RWPE2 (cell line): ENCODE data around the gene DRD3.

Source experiments
- ATAC-seq: fragments of 200-7000 bp; cut with Tn5 transposase; 3 replicates; pipeline ENCODE4 v1.9.1; 2021; ENCODE audit warnings: low read depth
- DNase-seq: peaks from one replicate; pipeline ENCODE4 v3.0.0-alpha.2; 2020; ENCODE audit warnings: low spot score
- H3K27ac ChIP-seq: fragments of 450-650 bp; 2 replicates; pipeline ENCODE4 v1.5.1; 2017; ENCODE audit warnings: mild to moderate bottlenecking; ENCODE audit not compliant: poor library complexity, severe bottlenecking
- H3K27me3 ChIP-seq: fragments of 250-450 bp; sonication (Bioruptor Pico); 2 replicates; pipeline ENCODE4 v1.5.1; 2021; ENCODE audit warnings: mild to moderate bottlenecking, moderate library complexity; ENCODE audit not compliant: insufficient read depth, poor library complexity, severe bottlenecking
- H3K36me3 ChIP-seq: fragments of 250-450 bp; sonication (Bioruptor Pico); 2 replicates; pipeline ENCODE4 v1.5.1; 2020; ENCODE audit warnings: low read depth, mild to moderate bottlenecking, moderate library complexity
- H3K4me1 ChIP-seq: fragments of 250-450 bp; sonication (Bioruptor Pico); 2 replicates; pipeline ENCODE4 v1.5.1; 2021; ENCODE audit warnings: mild to moderate bottlenecking, moderate library complexity; ENCODE audit not compliant: insufficient read depth, poor library complexity, severe bottlenecking
- H3K4me3 ChIP-seq: fragments of 250-450 bp; sonication (Bioruptor Pico); 2 replicates; pipeline ENCODE4 v1.5.1; 2021; ENCODE audit warnings: mild to moderate bottlenecking, moderate library complexity; ENCODE audit not compliant: severe bottlenecking
- H3K9me3 ChIP-seq: fragments of 250-450 bp; sonication (Bioruptor Pico); 2 replicates; pipeline ENCODE4 v1.5.1; 2021; ENCODE audit warnings: mild to moderate bottlenecking, moderate library complexity; ENCODE audit not compliant: severe bottlenecking
- TF ChIP-seq, protein P1 (sequence below): fragments of 450-650 bp; IDR thresholded peaks from one replicate; pipeline ENCODE4 v1.5.1; 2017; ENCODE audit warnings: mild to moderate bottlenecking, moderate library complexity; ENCODE audit not compliant: poor library complexity, severe bottlenecking

DRD3 gene

DNA sequence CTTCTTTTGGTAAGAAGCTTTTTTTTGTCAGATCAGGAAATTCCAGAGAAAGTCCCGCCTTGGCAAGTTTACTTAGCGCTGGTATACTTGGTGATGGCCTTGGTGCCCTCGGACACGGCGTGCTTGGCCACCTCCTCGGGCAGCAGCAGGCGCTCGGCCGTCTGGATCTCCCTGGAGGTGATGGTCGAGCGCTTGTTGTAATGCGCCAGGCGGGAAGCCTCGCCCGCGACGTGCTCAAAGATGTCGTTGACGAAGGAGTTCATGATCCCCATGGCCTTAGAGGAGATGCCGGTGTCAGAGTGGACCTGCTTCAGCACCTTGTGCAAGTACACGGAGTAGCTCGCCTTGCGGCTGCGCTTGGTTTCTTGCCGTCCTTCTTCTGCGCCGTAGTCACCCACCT, 75.7 kb downstream of the DRD3 start:
- Histone ChIP-seq H3K4me1 (no peaks in the 10 kb centered on the region), H3K9me3 (no peaks in the 10 kb centered on the region), H3K36me3 (no peaks in the 10 kb centered on the region), H3K27ac (no peak overlapping the region), H3K4me3 (no peak overlapping the region), H3K27me3 (no peaks in the 10 kb centered on the region)
- TF ChIP-seq, protein P1, sequence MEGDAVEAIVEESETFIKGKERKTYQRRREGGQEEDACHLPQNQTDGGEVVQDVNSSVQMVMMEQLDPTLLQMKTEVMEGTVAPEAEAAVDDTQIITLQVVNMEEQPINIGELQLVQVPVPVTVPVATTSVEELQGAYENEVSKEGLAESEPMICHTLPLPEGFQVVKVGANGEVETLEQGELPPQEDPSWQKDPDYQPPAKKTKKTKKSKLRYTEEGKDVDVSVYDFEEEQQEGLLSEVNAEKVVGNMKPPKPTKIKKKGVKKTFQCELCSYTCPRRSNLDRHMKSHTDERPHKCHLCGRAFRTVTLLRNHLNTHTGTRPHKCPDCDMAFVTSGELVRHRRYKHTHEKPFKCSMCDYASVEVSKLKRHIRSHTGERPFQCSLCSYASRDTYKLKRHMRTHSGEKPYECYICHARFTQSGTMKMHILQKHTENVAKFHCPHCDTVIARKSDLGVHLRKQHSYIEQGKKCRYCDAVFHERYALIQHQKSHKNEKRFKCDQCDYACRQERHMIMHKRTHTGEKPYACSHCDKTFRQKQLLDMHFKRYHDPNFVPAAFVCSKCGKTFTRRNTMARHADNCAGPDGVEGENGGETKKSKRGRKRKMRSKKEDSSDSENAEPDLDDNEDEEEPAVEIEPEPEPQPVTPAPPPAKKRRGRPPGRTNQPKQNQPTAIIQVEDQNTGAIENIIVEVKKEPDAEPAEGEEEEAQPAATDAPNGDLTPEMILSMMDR, result no peak
- ATAC-seq (no peak), DNase-seq (no peak)

GRCh38 chr3:114101101-114101500, 77.8 kb downstream of the DRD3 start:
- Histone ChIP-seq H3K36me3 (no peaks in the 10 kb centered on the region), H3K27ac (no peak overlapping the region), H3K4me1 (no peaks in the 10 kb centered on the region), H3K4me3 (no peak overlapping the region), H3K9me3 (no peaks in the 10 kb centered on the region), H3K27me3 (no peaks in the 10 kb centered on the region)
- no peak for DNase-seq
- TF ChIP-seq, protein P1, result no peak
- ATAC-seq, result no peak

GRCh38 chr3:114095796-114096195, 83.1 kb downstream of the DRD3 start:
- no peak for ATAC-seq
- no peak overlapping the region for H3K4me3 ChIP-seq
- H3K27me3 ChIP-seq, result no peaks in the 10 kb centered on the region
- H3K36me3 ChIP-seq, result no peaks in the 10 kb centered on the region
- DNase-seq, result no peak
- no peak overlapping the region for H3K27ac ChIP-seq
- H3K9me3 ChIP-seq, result no peaks in the 10 kb centered on the region
- TF ChIP-seq, protein P1, result no peak
- H3K4me1 ChIP-seq, result no peaks in the 10 kb centered on the region

DNA sequence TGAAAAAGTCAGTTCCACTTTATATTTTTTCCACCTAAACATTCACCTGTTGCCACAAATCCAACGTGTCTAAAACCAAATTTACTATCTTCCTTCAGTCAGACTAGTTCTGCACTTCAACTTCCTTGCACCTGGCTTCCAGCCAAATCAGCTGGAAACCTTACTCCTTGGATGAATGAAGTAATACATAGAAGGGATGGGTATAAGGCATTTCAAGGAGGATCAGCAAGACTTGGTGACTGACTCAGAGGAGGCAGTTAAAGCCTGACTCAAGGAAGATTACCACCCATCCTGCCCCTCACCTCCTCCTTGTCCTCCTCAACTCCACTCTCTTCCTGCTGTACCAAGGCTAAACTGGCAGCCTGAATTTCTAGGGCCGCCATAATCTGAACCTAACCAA, 85.3 kb downstream of the DRD3 start:
- Histone ChIP-seq H3K27ac (no peak overlapping the region), H3K36me3 (no peaks in the 10 kb centered on the region), H3K9me3 (no peaks in the 10 kb centered on the region), H3K4me3 (no peak overlapping the region), H3K4me1 (no peaks in the 10 kb centered on the region), H3K27me3 (no peaks in the 10 kb centered on the region)
- no peak for DNase-seq
- TF ChIP-seq, protein P1, result no peak
- ATAC-seq, result peak; percentile 93

GRCh38 chr3:114093016-114093380, 85.9 kb downstream of the DRD3 start:
- H3K27me3 ChIP-seq, result no peaks in the 10 kb centered on the region
- TF ChIP-seq, protein P1, result no peak
- no peak for ATAC-seq
- no peak overlapping the region for H3K4me3 ChIP-seq
- H3K27ac ChIP-seq, result no peak overlapping the region
- H3K9me3 ChIP-seq, result no peaks in the 10 kb centered on the region
- peaks cover 1% of the 10 kb centered on the region; the same call in 1 of the 2 replicates for H3K36me3 ChIP-seq
- no peak for DNase-seq
- H3K4me1 ChIP-seq, result no peaks in the 10 kb centered on the region
